ENCODE measurements around the gene DHFR2.
"Not testable (repeated sequence)": the region's sequence is repeated elsewhere in the genome, so short reads cannot be mapped to it uniquely, and the experiment has no call there.

DHFR2 gene

DNA sequence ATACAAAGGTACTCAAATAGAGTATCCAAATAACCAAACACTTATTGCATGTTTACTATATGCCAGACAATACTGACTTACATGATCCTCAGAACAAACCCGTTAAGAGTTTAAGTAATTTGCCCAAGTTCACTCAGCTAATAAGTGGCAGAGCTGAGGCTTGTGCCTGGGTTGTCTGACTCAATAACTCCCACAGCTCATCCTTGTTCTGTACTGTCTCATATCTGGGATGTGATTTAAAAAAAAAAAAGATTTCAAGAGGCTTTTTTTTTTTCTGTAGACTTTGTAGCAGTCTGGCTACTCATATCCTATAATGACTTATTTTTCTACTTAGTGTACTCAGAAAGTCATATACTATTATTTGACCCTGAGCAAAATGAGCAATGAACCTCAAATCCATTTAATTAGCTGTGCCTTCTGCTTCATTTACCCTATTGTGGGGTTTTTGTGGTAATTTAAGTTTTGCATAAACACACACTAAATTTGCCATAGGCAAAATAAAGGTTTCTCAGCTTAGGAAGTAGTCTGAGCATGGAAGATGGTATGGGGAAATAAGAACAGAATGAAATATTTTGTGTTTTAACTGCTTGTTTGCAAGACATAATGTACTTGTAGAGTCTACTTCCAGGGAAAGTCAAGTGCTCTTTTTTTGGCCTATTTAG is 3.2 kb upstream of the DHFR2 start:
- DNase-seq (ENCODE audit: low read depth in 2 of 2), result no peak

DNA sequence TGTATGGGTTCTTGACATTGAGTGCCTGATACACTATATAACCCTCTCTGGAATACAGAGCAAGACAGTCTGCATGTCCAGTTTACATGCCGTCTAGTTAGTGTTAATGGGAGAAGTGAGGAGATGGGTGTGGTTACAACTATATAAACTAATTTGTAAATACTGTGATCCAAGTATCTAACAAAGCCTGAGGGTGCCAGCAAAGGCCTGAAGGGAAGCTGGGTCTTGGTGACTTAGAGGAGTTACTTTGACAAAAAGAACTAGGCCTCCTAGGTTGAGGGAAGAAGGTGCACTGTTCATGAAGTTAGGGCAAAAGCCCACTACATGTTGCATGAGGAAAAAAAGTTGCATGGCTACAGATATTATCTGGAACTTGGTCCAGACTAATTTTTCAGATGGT is 2.4 kb upstream of the DHFR2 start:
- DNase-seq (ENCODE audit: low read depth in 2 of 2), result no peak

DNA sequence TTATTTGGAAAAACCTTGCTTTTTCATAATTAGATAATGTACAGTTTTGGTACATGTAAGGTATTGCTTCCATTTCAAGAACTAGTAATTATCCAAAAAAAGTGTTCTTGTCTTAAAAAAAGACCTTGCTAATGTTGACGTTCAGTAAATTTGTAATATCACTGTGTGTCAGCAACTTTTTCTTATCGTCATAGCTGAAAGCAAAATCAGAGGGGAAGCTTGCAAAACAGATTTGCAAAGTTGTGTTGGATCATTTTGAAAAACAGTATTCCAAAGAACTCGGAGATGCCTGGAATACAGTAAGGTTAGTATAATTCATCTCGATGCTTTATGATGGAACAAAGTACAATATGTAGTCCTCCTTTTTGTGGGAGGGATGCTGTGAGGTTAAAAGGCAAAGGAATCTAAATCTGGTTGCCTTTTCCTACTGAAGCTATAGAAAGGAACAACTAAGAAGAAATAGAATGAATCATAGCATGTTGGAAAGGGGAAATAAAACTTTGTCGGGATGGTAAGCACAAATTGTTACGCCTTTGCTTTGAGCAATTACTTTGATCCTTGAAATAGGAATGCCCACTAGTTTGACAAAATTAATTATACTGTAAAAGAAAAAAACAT is 1.6 kb upstream of the DHFR2 start:
- DNase-seq (ENCODE audit: low read depth in 2 of 2), result no peak

DNA sequence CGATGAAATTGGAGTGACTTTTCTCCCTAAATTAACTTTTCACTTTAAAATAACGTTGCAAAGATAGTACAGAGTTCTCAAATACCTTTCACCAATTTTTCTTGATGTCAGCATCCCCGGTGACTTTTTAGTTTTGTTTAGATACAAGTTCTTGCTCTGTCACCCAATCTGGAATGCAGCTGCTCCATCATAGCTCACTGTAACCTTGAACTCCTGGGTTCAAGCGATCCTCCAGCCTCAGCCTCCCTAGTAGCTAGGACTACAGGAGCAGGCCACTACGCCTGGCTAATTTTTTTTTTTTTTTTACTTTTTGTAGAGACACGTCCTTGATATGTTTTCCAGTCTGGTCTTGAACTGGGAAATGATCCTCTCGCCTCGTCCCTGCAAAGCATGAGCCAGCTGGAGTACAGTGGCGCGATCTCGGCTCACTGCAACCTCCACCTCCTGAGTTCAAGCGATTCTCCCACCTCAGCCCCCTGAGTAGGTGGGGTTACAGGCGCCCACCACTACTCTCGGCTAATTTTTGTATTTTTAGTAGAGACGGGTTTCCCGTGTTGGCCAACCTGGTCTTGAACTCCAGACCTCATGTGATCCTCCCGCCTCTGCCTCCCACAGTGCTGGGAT is 892 bp upstream of the DHFR2 start:
- no peak for DNase-seq (ENCODE audit: low read depth in 2 of 2)

DNA sequence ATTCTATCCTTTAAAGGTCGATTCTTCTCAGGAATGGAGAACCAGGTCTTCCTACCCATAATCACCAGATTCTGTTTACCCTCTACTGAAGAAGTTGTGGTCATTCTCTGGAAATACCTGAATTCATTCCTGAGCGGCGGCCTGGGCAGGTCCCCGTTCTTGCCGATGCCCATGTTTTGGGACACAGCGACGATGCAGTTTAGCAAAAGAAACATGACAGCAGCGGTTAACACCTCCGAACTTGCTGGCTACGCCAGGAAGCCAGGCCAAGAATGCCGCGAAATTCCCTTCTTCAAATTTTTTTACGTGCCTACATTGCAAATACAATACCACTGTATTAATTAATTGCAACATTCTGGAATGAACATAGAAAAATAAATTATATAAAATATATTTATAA is 1.4 kb downstream of the DHFR2 start:
- DNase-seq (ENCODE audit: low read depth in 2 of 2), result no peak

DNA sequence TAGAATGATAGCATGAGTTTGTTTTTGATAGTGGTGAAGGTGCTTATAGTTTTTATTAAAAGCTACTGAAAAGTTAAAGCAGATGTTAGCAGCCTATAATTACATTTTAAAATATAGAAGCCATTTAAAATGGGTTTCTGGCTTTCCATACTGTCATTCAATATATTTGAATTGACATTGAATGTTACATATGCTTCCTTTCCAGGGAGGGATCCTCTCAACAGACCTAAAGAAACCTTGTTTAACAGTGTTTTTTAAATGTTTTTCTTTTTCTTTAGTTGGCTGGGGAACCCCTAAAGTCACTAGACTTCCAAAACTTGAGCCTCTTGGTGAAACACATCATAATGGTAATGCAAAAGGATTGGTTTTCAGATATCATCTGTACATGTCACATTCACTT is 12.2 kb downstream of the DHFR2 start:
- no peak for DNase-seq (ENCODE audit: low read depth in 2 of 2)

DNA sequence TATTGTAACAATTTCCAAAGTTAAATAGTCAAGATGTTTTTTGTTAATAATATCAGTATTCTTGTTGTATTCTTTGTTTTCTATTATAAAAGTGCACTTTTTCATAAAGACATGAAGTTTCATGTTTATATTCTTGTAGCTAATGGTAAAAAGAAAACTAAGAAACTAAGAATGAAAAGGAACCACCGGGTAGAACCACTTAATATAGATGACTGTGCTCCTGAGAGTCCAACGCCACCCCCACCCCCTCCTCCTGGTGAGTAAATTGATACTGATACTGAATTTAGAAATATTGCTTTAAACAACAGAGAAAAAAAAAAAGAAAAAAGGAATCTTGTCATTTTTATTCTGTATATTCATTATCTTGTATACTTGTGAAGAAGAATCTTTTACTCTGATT is 13.4 kb downstream of the DHFR2 start:
- no peak for DNase-seq (ENCODE audit: low read depth in 2 of 2)

DNA sequence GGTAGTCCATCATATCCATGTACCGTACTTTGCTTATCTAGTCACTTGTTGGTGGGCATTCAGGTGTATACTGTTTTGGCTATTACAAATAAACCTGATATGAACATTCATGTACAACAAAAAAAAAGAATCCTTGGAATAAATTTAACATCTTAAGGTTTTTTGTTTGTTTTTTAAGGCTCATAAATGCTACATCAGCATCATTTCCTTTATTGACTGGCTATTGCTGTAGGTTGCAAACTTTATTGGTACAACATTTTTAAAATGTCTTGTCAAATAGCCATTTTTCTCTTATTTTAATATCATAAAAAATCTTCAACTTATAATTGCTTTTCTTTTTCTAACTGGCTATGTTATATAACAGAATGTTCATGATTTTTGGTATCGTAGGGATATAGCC is 16.2 kb downstream of the DHFR2 start:
- DNase-seq (ENCODE audit: low read depth in 2 of 2), result no peak

DNA sequence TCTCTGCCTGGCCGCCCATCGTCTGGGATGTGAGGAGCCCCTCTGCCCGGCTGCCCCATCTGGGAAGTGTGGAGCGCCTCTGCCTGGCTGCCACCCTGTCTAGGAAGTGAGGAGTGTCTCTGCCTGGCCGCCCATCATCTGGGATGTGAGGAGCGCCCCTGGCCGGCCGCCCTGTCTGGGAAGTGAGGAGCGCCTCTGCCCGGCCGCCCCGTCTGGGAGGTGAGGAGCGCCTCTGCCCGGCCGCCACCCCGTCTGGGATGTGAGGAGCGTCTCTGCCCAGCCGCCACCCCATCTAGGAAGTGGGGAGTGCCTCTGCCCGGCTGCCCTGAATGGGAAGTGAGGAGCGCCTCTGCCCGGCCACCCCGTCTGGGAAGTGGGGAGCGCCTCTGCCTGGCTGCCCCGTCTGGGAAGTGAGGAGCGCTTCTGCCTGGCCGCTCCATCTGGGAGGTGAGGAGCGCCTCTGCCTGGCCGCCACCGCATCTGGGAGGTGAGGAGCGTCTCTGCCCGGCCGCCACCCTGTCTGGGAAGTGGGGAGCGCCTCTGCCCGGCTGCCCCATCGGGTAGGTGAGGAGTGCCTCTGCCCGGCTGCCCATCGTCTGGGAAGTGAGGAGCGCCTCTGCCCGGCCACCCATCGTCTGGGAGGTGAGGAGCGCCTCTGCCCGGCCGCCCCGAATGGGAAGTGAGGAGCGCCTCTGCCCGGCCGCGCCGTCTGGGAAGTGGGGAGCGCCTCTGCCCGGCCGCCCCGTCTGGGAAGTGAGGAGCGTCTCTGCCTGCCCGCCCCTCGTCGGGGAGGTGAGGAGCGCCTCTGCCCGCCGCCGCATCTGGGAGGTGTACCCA is 18.4 kb downstream of the DHFR2 start:
- DNase-seq (ENCODE audit: low read depth in 2 of 2), result not testable (repeated sequence)

DNA sequence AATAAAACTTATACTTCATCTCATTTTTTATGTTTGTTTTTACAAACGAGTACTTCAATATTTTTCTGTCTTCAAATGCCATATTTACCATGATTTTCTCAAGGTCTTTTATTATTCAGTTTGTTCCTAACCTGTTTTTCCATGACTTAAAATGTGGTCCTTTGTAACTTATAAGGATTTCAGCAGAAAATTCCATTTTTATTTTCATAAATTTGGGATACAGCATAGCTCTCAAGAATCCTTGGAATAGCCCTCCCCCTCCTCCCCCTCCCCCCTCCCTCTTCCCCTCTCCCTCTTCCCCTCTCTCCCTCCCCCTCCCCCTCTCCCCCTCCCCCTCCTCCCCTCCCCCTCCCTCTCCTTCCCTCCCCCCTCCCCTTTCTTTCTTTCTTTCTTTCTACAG is 19.4 kb downstream of the DHFR2 start:
- no peak for DNase-seq (ENCODE audit: low read depth in 2 of 2)

DNA sequence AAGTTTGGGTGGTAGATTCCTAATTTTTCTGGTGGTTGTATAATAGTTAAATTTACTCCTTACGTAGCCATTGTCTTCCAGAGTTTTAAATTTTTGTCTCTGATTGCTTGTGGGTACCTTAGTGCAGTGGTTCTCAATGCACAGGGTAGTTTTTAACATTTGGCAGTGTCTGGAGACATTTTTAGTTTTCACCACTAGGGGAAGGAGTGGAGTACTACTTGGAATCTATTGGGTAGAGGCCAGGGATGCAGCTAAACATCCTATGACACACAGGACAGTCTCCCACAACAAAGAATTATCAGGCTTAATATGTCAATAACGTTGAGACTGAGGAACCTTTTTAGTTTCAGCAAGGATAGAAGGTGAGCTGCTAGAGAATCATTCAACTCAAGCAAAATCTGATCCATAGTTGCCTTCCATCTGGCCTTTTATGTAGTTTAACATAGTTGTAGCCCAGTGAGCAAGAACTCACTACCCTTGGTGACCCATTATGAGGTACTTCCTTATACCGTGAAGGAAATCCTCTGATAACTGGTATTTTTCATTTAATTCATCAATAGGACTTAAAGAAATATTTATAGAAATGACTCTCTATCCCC is 25.7 kb downstream of the DHFR2 start:
- no peak for DNase-seq (ENCODE audit: low read depth in 2 of 2)

DNA sequence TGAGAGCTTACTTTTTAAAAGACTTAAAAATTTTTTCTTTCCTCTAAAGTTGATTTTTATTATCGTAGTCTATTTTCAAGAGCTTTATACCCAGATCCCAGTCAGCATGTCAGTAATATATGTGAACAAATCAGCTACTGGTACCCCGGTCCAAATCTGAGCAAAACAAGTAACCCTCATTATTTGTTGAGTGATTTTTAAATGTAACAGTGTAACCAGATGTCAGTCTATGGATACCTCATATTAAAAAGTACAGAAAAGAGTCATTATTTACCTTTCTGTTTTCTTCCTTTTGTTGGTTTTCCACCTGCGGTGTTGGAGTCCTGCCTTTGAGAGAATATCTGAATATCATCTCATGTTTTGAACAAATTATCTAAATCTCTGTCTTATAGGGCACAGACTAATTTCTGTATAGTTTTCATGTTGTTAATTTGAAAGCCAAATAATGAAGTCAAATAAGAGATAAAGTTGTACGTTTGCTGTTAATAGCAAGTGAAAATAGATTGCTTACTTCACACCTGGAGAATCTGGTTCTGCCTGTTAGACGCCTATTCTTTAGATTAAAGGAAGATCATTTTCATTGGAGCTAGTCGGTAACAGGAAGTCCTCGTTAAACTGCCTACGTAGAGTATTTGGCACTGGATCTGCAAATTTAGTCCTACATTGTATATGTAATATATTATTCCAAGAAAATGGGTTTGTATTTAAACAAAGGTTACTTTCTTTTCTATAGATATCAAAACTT is 34.5 kb downstream of the DHFR2 start, which contains the start of gene STX19:
TSS of gene STX19 (minus strand) at position 505 of the 745 bp plus-strand sequence. CDS start 13,328 bp downstream, outside the sequence.
- DNase-seq (ENCODE audit: low read depth in 2 of 2), result no peak

DNA sequence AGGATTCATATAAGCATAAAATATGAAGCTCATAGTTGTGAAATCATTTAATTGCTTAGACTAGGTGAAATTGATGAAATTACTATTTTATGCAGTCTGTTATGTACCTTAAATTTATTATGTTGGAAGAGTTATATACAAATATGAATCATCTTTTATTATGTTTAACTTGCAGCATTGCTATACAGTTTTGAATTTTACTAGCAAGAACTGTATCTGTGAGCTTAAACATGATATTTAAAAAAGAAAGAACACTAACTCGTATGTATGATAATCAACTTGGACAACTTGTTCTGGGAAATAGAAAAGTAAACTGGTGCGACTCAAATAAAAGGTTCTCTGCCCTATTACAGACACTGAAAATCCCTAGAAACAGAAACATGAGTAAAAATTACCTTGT is 36.1 kb downstream of the DHFR2 start:
- no peak for DNase-seq (ENCODE audit: low read depth in 2 of 2)

DNA sequence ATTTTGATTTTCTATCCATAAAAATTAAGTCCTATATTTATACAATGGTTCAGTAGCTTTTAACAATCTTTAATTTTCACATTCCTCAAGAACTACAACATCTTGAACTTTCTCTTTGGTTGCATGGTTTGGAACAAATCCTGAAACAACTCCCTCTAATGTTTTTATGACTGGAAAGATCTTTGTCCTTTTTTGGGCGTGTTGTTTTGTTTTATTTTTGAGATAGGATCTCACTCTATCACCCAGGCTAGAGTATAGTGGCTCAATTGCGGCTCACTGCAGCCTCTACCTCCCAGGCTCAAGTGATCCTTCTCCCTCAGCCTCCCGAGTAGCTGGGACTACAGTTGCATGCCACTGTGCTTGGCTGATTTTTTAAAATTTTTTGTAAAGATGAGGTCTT is 38.3 kb downstream of the DHFR2 start:
- no peak for DNase-seq (ENCODE audit: low read depth in 2 of 2)

DNA sequence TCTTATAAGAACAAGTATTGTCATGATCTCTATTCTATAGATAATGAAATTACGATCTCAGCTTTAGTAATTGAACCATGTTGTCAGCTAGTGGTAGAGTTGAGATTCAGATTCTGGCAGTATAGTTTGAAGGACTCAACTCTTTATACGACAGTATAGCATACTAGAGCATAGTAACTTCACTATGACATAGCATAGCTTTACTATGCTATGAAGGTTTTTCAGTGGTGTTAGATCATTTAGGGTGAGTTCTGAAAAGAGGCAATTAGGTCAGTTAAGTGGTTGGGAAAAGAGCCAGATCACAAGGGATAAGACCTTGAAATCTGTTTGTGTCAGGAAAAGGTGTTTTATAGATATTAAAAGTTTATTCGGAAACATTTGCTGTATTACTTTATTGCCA is 42.4 kb downstream of the DHFR2 start:
- DNase-seq (ENCODE audit: low read depth in 2 of 2), result no peak

DNA sequence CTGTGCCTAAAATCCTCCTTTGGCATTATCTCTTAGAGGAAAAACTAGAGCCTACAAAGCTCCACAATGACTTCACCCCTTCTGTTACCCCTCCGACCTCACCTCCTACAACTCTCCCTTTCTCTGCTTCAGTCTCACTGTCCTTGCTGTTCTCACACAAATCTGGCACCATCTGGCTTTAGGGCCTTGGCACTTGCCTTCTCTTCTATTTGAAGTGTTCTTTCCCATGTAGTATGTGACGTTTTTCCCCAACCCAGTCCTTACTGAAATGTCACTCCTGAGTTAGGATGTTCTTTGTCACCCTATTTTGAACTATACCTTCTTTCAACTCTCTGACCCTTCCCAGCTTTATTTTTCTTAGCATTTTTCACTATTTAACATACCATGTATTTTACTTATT is 43.1 kb downstream of the DHFR2 start:
- DNase-seq (ENCODE audit: low read depth in 2 of 2), result no peak

DNA sequence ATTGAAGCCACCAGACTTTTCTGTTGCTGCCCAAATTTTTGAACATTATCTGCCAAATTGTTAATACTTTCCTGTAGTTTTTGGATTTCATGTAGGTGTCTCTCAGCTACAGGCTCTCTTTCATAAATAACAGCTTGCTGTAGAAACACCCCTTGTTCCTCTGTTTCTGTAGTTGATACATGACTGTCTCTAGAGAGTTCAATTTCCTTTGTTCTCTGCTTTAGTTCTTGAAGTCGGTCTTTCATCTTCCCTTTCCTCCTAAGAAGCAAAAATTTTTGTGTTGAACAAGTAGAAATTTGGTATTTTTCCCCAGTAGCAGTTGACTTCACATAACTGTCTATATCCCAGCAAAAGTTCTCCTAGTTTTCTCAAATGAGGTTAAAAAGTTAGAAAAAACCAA is 47.7 kb downstream of the DHFR2 start:
- no peak for DNase-seq (ENCODE audit: low read depth in 2 of 2)

DNA sequence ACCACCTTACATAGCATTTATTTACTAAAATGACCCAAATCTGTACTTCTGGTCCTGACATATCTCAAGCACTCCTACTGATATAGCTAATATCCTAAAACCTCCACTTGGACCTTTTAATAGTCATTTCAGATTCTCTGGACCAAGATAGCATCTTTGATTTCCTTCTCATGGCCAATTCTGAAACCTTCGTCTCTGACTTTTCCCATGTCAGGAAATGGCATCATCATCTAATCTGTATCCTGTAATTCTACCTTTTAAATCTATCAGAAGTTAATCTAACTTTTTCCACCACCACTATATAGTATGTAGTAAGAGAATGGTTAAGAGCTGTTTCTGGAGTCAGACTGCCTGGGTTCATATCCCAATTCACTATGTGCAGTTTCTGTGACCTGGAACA is 50.5 kb downstream of the DHFR2 start:
- no peak for DNase-seq (ENCODE audit: low read depth in 2 of 2)

DNA sequence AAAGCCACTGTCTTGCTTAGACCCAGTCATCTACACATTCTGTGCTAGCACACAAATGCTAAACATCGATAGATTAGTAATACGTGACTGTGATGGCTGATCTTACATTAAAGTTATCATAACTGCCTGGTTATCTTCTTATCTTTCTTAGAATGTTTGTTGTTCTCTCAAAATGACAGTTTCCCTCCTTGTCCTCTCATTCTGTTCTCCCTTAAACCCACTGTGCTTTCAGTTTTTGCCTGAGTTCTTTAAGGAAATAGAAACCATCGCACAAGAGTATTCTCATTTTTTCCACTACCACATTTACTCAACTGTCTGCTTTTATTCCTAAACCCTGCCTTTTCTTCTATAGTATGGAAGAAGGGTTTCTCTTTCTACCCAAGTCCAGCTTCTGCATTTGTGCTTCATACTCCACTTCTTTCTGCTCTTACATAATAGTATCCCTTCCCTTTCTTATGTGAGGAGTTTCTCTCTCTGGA is 51.4 kb downstream of the DHFR2 start:
- no peak for DNase-seq (ENCODE audit: low read depth in 2 of 2)

DNA sequence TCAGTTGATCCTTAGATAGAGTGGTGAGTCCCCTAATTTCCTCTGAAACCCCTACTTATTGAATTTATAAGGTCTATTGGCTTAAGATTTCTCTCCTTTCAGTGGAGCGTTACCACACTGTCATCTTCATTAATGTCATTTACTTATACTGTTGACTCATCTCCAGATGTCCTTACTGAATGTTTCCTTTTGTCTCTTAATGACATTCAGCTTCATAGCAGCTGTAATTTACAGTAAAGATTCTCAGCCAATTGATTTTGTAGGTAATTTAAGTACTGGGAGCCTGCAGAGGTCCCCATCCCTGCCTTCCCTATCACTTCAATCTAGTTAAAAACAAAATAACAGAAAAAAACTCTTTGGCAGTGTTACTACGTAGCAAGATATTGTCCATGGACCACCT is 53.1 kb downstream of the DHFR2 start:
- DNase-seq (ENCODE audit: low read depth in 2 of 2), result no peak

DNA sequence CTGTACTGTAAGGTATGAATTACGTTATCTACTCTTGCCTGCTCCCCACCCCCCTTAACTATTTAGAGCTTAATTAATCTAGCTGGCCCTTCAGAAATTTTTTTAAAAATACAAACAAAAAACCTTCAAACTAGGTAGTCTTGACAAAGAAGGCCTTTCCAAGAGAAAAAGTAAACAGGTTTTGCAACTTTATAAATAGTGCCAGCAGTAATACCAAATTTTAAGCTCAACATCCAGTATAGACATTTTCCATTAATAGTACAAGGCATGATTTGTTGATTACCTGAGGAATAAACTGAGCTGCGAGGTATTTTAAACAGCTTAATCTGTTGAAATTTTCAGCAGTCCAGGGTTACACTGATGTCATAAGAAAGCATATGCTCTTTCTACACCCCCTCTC is 54.5 kb downstream of the DHFR2 start:
- no peak for DNase-seq (ENCODE audit: low read depth in 2 of 2)
